ENCODE data around the gene CEP290. TPM values are rescaled to one million over a fixed set of nuclear protein-coding genes. Genes with fewer than 3 reads are reported as not detected.

CEP290 gene
- total RNA-seq, 2 donors from 2014 or later = 17.8 to 21.4 TPM

- Histone ChIP-seq H3K27me3 (replicated peaks; ENCODE audit: insufficient read depth) (no peaks in the 10 kb centered on the region), H3K4me1 (ENCODE audit: control insufficient read depth in 1 of 2, low read depth in 2 of 2) (no peaks in the 10 kb centered on the region), H3K36me3 (peaks cover 3% of the 10 kb centered on the region), H3K4me3 (no peak overlapping the region), H3K9me3 (no peaks in the 10 kb centered on the region), H3K27ac (no peak overlapping the region)
- no peak for TF ChIP-seq CTCF (IDR thresholded peaks at IDR 0.05)
- DNase-seq (ENCODE audit: low spot score) = no peak
- no peak for ATAC-seq (ENCODE audit: insufficient number of reproducible peaks, low FRiP score, low read depth)
Observed at GRCh38 chr12:88156075-88156654, 14.3 kb upstream of the CEP290 start.

- H3K27ac ChIP-seq = no peak overlapping the region
- no peak for DNase-seq (ENCODE audit: low spot score)
- no peaks in the 10 kb centered on the region for H3K4me1 ChIP-seq (ENCODE audit: control insufficient read depth in 1 of 2, low read depth in 2 of 2)
- no peaks in the 10 kb centered on the region for H3K9me3 ChIP-seq
- no peak for ATAC-seq (ENCODE audit: insufficient number of reproducible peaks, low FRiP score, low read depth)
- TF ChIP-seq CTCF (IDR thresholded peaks at IDR 0.05) = peak; percentile 15
- H3K4me3 ChIP-seq = no peak overlapping the region
- H3K36me3 ChIP-seq = peaks cover 3% of the 10 kb centered on the region
- H3K27me3 ChIP-seq (replicated peaks; ENCODE audit: insufficient read depth) = no peaks in the 10 kb centered on the region
Observed at GRCh38 chr12:88153959-88154358, 12.1 kb upstream of the CEP290 start.

- Histone ChIP-seq H3K9me3 (no peaks in the 10 kb centered on the region), H3K36me3 (no peaks in the 10 kb centered on the region), H3K27me3 (replicated peaks; ENCODE audit: insufficient read depth) (no peaks in the 10 kb centered on the region), H3K4me1 (ENCODE audit: control insufficient read depth in 1 of 2, low read depth in 2 of 2) (no peaks in the 10 kb centered on the region), H3K27ac (no peak overlapping the region), H3K4me3 (no peak overlapping the region)
- DNase-seq (ENCODE audit: low spot score) (no peak), ATAC-seq (ENCODE audit: insufficient number of reproducible peaks, low FRiP score, low read depth) (no peak)
- no peak for TF ChIP-seq CTCF (IDR thresholded peaks at IDR 0.05)
Observed at GRCh38 chr12:88150063-88150462, 8.2 kb upstream of the CEP290 start.

GRCh38 chr12:88145567-88146505, 3.9 kb upstream of the CEP290 start:
- ATAC-seq (ENCODE audit: insufficient number of reproducible peaks, low FRiP score, low read depth) (no peak), DNase-seq (ENCODE audit: low spot score) (no peak)
- Histone ChIP-seq H3K36me3 (no peaks in the 10 kb centered on the region), H3K4me1 (ENCODE audit: control insufficient read depth in 1 of 2, low read depth in 2 of 2) (peaks cover 5 to 19% of the 10 kb centered on the region in 2 donors), H3K4me3 (no peak overlapping the region), H3K27me3 (replicated peaks; ENCODE audit: insufficient read depth) (no peaks in the 10 kb centered on the region), H3K9me3 (no peaks in the 10 kb centered on the region), H3K27ac (no peak overlapping the region)
- no peak for TF ChIP-seq CTCF (IDR thresholded peaks at IDR 0.05)

Data from thoracic aorta (tissue), 2 donors.